Cardiac fibroblast (primary cell): Measurements from ENCODE around the gene PPP2R1A.
"Not testable (repeated sequence)": the region's sequence is repeated elsewhere in the genome, so short reads cannot be mapped to it uniquely, and the experiment has no call there.

Source experiments
- DNase-seq, 2 donors: peaks; one replicate each; pipeline versions ENCODE4 v3.0.0 to v3.0.0-alpha.2; 2010; ENCODE audit warnings: low read depth in 2 of 2
- H3K4me3 ChIP-seq, 2 donors: replicated peaks in 1 of 2; 1 replicate in 1 of 2; 2 replicates in 1 of 2; pipeline ENCODE4 v1.5.1; 2011; ENCODE audit warnings: low read depth in 2 of 2, low read length in 2 of 2, mild to moderate bottlenecking in 2 of 2, moderate library complexity in 1 of 2
- TF ChIP-seq, protein P1 (sequence below): IDR thresholded peaks from one replicate; pipeline ENCODE4 v1.5.1; 2011; ENCODE audit warnings: low read depth, mild to moderate bottlenecking, low read length, inconsistent platforms

The PPP2R1A gene

GRCh38 chr19:52237197-52237596, 47.3 kb downstream of the PPP2R1A start:
- TF ChIP-seq, protein P1, sequence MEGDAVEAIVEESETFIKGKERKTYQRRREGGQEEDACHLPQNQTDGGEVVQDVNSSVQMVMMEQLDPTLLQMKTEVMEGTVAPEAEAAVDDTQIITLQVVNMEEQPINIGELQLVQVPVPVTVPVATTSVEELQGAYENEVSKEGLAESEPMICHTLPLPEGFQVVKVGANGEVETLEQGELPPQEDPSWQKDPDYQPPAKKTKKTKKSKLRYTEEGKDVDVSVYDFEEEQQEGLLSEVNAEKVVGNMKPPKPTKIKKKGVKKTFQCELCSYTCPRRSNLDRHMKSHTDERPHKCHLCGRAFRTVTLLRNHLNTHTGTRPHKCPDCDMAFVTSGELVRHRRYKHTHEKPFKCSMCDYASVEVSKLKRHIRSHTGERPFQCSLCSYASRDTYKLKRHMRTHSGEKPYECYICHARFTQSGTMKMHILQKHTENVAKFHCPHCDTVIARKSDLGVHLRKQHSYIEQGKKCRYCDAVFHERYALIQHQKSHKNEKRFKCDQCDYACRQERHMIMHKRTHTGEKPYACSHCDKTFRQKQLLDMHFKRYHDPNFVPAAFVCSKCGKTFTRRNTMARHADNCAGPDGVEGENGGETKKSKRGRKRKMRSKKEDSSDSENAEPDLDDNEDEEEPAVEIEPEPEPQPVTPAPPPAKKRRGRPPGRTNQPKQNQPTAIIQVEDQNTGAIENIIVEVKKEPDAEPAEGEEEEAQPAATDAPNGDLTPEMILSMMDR: no peak
- DNase-seq: peak in 1 of 2 donors; percentile 25
- no peak overlapping the region for H3K4me3 ChIP-seq

GRCh38 chr19:52237771-52238400, 48.0 kb downstream of the PPP2R1A start:
- H3K4me3 ChIP-seq: no peak overlapping the region
- DNase-seq: peak; percentile 76 to 78
- TF ChIP-seq, protein P1: peak; percentile 86

DNA sequence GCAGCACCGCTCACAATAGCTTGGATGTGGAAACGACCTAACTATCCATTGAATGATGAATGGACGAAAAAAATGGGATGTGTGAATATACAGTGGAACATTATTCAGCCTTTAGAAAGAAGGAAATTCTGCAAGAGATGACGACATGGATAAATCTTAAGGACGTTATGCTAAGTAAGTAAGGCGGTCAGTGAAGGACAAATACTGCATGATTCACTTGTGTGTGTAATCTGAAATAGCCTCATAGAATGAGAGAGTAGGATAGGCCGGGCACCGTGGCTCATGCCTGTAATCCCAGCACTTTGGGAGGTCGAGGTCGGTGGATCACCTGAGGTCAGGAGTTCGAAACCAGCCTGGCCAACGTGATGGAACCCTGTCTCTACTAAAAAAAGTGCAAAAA, 54.2 kb downstream of the PPP2R1A start:
- TF ChIP-seq, protein P1: no peak
- DNase-seq: no peak
- no peak overlapping the region for H3K4me3 ChIP-seq

DNA sequence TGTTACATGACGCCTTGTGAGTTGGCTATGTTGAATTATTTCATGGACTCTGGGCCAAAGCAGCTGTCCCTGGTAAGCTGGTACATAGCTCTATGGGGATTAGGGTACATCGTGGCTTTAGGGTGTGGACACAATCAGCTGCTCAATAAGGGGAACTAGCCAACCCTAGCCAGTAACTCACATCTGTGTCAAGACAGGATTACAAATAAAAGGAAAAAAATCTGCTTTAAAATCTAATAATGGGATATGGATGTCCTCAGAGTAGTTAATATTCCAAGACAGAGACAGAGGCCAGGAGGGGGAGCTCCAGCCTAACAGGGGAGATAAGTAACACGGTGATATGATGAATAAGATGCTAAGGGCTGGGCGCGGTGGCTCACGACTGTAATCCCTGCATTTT, 58.4 kb downstream of the PPP2R1A start:
- peak; percentile 42 to 69 for DNase-seq
- TF ChIP-seq, protein P1: peak; percentile 50
- H3K4me3 ChIP-seq: no peak overlapping the region

GRCh38 chr19:52258426-52258825, 68.6 kb downstream of the PPP2R1A start:
- peak; percentile 4 to 39 for DNase-seq
- no peak overlapping the region for H3K4me3 ChIP-seq
- TF ChIP-seq, protein P1: no peak

DNA sequence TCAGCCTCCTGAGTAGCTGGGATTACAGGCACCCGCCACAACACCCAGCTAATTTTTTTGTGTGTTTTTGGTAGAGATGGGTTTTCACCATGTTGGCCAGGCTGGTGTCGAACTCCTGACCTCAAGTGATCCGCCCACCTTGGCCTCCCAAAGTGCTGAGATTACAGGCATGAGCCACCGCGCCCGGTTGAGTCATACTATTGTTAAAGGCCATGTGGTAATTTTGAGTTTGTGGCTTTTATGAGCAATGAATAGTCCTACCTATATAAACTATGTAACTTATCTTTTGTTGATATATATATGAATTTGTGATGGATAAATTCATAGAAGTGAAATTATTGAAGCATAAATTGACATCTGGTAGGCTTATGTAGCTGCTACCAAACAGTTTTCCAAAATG, 75.7 kb downstream of the PPP2R1A start:
- H3K4me3 ChIP-seq: not testable (repeated sequence)
- peak in 1 of 2 donors; percentile 37 for DNase-seq

DNA sequence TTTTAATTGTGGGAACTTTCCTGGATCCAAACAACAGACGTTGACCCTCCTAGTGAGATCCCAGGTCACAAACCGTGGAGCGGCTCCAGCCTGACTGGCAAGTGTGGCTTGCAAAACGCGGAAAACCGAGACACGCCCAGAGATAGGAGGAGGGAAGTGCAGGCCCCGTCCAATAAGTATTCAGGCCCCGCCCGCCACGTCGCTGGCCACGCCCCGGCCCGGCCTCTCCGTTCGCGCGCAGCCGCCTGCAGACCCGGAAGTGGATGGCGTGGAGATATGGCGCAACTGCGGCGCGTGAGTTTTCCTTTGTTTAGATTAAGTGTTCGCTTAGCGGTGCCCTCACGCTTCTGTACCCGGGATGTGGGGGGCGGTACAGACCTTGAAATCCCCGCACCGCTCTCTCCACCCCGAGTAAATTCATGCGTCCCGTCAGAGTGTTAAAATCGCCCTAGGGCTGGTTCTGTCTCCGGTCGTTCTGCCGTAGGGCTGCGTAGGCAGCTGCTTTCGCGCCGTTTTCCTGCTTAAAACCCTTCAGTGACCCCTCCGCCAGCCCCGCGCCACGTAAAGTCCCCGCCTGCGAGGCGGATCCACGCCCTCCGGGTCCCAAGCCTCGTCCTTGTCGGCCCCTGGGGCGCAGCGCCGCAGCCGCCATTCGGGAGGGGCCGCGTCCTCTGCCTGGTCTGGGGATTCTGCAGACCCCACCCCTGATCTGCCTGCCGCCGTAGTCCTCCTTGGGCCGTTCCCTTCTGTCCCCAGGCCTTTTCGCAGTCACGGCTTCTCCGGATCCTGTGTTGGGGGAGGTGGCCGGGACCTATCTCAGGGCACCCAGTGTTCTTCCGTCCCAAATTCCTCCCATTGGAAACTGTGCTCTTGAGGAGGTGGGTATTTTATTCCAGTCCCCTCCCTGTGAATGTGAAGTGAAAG, 79.7 kb downstream of the PPP2R1A start, which contains the start of gene ZNF766:
Gene ZNF766, plus strand, starts transcription at position 250 of the 924 bp plus-strand sequence. Its CDS starts 27 bp downstream, at position 277.
- DNase-seq: peak; percentile 95 to 97
- peak within 1 kb of the TSS; percentile 94 to 99 for H3K4me3 ChIP-seq
- TF ChIP-seq, protein P1: no peak
